GM12874 (cell line): Measurements from ENCODE around the gene JAZF1.

Source experiments
- TF ChIP-seq, protein P1 (sequence below): IDR thresholded peaks from 2 replicates; pipeline ENCODE4 v1.5.1; 2011; ENCODE audit warnings: low read depth, mild to moderate bottlenecking, control low read depth, low read length, moderate library complexity; ENCODE audit not compliant: insufficient read depth

JAZF1 gene

DNA sequence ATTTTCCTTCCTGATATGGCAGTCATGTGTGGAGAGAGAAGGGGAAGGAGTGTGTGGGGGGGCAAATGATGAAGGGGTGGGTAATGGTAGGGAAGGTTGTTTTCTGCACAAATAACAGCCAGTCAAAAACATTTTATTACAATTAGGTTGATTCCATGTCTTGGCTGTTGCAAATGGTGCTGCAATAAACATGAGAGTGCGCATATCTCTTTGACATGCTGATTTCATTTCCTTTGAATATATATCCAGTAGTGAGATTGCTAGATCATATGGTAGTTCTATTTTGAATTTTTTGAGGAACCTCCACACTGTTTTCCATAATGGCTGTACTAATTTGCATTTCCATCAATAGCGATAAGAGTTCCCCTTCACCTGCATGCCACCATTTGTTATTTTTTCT is 10.6 kb upstream of the JAZF1 start:
- TF ChIP-seq, protein P1, sequence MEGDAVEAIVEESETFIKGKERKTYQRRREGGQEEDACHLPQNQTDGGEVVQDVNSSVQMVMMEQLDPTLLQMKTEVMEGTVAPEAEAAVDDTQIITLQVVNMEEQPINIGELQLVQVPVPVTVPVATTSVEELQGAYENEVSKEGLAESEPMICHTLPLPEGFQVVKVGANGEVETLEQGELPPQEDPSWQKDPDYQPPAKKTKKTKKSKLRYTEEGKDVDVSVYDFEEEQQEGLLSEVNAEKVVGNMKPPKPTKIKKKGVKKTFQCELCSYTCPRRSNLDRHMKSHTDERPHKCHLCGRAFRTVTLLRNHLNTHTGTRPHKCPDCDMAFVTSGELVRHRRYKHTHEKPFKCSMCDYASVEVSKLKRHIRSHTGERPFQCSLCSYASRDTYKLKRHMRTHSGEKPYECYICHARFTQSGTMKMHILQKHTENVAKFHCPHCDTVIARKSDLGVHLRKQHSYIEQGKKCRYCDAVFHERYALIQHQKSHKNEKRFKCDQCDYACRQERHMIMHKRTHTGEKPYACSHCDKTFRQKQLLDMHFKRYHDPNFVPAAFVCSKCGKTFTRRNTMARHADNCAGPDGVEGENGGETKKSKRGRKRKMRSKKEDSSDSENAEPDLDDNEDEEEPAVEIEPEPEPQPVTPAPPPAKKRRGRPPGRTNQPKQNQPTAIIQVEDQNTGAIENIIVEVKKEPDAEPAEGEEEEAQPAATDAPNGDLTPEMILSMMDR: no peak

DNA sequence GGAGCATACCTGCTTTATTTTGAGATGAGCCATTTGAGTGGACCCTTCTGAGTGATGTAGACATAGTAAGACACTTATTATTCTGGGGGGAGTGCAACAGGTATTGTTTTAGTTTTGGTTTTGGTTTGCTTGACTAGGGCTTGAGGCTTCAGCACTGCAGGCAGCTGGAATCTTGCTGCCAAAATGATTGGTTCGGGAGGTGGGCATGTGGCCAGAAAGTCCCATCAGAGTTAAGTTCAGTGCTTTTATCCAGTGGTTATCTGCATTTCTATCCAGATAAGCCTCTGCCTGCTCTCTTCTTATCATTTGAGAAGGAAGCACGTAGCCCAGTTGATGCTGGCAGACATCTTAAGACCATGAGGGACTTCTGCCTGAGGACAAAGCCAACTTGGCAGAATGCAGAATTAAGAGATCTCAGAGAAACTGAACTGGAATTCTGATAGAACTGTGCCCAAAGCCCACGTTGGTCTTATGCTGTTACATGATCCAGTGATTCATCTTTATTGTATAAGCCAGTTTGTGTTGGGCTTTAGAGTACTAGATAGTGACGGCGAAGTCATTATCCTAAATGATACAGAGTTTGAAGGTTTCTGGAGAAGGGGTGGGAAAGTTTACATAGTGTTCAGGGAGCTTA is 9.6 kb upstream of the JAZF1 start:
- TF ChIP-seq, protein P1: no peak

DNA sequence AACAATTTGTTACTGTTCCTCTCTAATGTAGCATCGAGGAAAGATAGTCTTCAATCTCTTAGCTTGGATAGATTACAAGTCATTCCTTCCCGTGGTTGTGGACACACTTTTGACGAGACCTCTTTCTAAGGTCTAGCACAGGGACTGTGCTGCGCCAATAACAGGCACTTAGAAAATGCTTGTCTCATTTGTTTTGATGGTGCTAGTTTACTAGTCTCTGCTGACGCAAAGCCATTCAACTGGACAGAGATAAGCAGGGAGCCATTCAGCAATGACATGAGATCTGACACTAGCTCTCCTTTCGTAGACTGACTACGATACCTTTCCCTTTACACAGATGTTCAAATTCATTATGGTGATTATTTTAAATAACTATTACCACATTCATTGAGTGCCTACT is 6.4 kb upstream of the JAZF1 start:
- TF ChIP-seq, protein P1: no peak

DNA sequence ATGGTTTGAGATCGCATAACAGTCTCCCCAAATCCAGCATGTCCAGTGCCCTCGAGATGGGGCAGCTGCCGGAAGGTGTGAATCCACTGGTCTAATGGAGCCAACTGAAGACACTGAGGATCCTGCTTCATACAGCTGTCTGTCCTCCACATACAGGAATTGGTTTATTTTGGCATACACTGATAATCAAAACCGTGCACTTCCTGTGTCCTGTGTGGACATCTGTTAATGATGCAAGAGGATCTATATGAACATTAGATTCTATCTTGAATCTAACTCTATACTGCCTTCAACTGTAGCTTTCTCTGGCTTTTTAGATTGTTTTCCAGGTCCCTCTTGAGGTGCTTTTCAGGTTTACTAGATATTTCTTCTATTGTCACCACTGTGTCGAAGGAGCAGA is 3.0 kb upstream of the JAZF1 start:
- TF ChIP-seq, protein P1: no peak

DNA sequence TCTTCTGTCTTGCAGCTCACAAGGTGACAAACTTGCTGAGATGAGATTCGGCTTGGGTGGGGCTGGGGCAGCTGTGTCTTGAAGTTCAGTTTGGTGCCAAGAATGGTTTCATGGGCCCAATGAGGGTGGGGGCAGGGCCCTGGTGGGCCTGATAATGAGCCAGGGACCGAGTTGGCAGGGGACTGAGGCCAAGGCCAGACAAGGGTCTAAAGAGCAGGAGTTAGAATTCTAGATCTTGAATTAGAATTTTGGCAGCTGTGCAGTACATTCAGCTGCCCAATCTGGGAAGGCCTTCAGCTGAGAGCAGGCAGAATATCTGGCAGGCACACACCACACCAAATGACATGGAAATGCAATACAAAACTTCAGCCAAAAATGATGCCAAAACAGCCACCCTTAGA is 1.5 kb upstream of the JAZF1 start:
- TF ChIP-seq, protein P1: no peak

DNA sequence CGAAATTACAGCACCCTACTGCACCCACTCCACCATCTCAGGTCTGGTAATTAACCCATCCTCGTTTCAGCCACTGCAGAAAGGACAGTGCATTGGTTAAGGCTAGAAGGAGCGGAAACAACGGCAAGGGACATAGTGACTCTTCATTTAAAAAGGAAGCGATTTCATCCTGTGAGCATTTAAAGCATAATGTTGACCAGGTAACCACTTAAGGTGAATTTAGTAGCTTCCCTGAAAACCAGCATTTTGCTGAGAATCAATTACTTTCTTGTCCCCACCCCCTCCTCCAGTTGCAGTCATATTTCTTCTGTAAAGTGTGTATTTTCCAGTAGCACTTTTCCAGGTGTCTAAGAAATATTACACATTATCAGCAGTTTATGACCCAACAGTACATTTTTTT is 821 bp upstream of the JAZF1 start:
- TF ChIP-seq, protein P1: no peak

DNA sequence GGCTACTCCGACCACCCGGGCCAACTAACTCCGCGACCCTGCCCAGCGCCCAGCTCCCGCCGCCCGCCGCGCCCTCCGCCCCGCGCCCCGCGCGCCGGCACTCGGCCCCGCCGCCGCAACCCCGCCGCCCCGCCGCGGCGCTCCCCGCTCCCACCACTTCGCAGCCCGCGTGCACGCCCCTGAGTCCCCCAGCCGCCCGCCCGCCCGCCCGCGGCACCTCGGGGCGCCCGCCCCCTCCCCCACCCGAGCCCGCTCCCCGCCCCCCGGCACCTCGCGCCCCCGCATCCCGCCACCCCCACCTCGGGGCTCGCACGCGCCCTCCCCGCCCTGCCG is 598 bp downstream of the JAZF1 start:
- TF ChIP-seq, protein P1: no peak
